Body of pancreas (tissue), 4 donors: ENCODE data around the gene KCNQ1OT1.

Source experiments
- CTCF ChIP-seq, 7 experiments: fragments of 450-650 bp in 4 of 7; fragments of 200-600 bp in 3 of 7; sonication (generic) in 3 of 7; IDR thresholded peaks; one replicate each; pipeline ENCODE4 v1.5.1; 2016 to 2019; ENCODE audit warnings: antibody characterized with exemption in 7 of 7
- POLR2A ChIP-seq, 3 donors: fragments of 450-650 bp; IDR thresholded peaks; one replicate each; pipeline ENCODE4 v1.6.1; 2016; ENCODE audit warnings: antibody characterized with exemption in 3 of 3, mild to moderate bottlenecking in 2 of 3

GRCh38 chr11:2701230-2701629 is 1.4 kb upstream of the KCNQ1OT1 start:
- TF ChIP-seq POLR2A (IDR thresholded peaks at IDR 0.05) (no peak), CTCF (IDR thresholded peaks at IDR 0.05) (no peak)
